Measurements from ENCODE around the gene ZBTB44. TPM values are rescaled to one million over a fixed set of nuclear protein-coding genes. Genes with fewer than 3 reads are reported as not detected.

Gene ZBTB44
- total and polyA plus RNA-seq, 4 donors = 4.7 to 33.9 (median 17.0) TPM

DNA sequence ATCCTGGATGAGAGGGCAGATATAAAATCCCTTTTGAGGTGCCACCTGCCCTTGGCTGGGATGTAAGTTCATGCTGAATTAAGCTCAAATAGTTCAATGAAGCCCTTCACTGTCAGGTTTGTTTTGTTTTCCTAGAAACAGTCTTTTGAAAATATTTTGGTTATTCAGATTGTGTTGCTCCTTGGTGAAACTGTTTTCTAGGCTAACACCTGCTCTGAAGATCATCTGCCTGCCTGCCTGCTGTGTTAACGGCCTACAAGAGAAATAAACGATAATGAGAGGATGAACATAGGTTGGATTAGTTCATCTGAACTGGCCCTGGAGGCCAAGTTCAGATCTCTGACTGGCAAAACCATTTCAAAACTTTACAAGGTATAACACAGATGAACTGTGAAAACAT is 67.4 kb downstream of the ZBTB44 start:
- Histone ChIP-seq H3K9me3 (ENCODE audit: control insufficient read depth in 4 of 4, low read length in 3 of 4) (no peaks in the 10 kb centered on the region), H3K27me3 (ENCODE audit: control insufficient read depth in 4 of 4, insufficient read depth in 4 of 4, low read length in 3 of 4) (no peaks in the 10 kb centered on the region), H3K27ac (ENCODE audit: low read depth in 1 of 2, low read length in 2 of 2) (no peak overlapping the region), H3K4me1 (ENCODE audit: control insufficient read depth in 4 of 4, insufficient read depth in 4 of 4, low read length in 3 of 4) (peaks cover 0 to 16% (median 13%) of the 10 kb centered on the region in 4 donors), H3K36me3 (ENCODE audit: control insufficient read depth in 4 of 4, insufficient read depth in 3 of 4, low read depth in 1 of 4, low read length in 3 of 4) (no peaks in the 10 kb centered on the region), H3K4me3 (ENCODE audit: low read depth in 1 of 3, low read length in 3 of 3) (no peak overlapping the region), H3K9ac (ENCODE audit: low read depth in 1 of 2, low read length in 2 of 2) (no peak overlapping the region)
- TF ChIP-seq, protein P1, sequence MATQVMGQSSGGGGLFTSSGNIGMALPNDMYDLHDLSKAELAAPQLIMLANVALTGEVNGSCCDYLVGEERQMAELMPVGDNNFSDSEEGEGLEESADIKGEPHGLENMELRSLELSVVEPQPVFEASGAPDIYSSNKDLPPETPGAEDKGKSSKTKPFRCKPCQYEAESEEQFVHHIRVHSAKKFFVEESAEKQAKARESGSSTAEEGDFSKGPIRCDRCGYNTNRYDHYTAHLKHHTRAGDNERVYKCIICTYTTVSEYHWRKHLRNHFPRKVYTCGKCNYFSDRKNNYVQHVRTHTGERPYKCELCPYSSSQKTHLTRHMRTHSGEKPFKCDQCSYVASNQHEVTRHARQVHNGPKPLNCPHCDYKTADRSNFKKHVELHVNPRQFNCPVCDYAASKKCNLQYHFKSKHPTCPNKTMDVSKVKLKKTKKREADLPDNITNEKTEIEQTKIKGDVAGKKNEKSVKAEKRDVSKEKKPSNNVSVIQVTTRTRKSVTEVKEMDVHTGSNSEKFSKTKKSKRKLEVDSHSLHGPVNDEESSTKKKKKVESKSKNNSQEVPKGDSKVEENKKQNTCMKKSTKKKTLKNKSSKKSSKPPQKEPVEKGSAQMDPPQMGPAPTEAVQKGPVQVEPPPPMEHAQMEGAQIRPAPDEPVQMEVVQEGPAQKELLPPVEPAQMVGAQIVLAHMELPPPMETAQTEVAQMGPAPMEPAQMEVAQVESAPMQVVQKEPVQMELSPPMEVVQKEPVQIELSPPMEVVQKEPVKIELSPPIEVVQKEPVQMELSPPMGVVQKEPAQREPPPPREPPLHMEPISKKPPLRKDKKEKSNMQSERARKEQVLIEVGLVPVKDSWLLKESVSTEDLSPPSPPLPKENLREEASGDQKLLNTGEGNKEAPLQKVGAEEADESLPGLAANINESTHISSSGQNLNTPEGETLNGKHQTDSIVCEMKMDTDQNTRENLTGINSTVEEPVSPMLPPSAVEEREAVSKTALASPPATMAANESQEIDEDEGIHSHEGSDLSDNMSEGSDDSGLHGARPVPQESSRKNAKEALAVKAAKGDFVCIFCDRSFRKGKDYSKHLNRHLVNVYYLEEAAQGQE (IDR thresholded peaks at IDR 0.05) = no peak
- TF ChIP-seq EGR1 (IDR thresholded peaks at IDR 0.05; ENCODE audit: low read depth in 2 of 2) (no peak), HNF4G (IDR thresholded peaks at IDR 0.05) (no peak), HNF4A (conservative IDR thresholded peaks at IDR 0.05) (no peak), YY1 (IDR thresholded peaks at IDR 0.05) (no peak), GABPA (IDR thresholded peaks at IDR 0.05 in 1 of 2, conservative IDR thresholded peaks at IDR 0.05 in 1 of 2) (no peak), JUND (IDR thresholded peaks at IDR 0.05) (no peak), FOXA1 (IDR thresholded peaks at IDR 0.05) (no peak), RAD21 (IDR thresholded peaks at IDR 0.05) (no peak), RXRA (IDR thresholded peaks at IDR 0.05) (no peak), FOXA2 (IDR thresholded peaks at IDR 0.05) (no peak)
- TF ChIP-seq, protein P2, sequence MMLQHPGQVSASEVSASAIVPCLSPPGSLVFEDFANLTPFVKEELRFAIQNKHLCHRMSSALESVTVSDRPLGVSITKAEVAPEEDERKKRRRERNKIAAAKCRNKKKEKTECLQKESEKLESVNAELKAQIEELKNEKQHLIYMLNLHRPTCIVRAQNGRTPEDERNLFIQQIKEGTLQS (IDR thresholded peaks at IDR 0.05) = no peak
- TF ChIP-seq, protein P3, sequence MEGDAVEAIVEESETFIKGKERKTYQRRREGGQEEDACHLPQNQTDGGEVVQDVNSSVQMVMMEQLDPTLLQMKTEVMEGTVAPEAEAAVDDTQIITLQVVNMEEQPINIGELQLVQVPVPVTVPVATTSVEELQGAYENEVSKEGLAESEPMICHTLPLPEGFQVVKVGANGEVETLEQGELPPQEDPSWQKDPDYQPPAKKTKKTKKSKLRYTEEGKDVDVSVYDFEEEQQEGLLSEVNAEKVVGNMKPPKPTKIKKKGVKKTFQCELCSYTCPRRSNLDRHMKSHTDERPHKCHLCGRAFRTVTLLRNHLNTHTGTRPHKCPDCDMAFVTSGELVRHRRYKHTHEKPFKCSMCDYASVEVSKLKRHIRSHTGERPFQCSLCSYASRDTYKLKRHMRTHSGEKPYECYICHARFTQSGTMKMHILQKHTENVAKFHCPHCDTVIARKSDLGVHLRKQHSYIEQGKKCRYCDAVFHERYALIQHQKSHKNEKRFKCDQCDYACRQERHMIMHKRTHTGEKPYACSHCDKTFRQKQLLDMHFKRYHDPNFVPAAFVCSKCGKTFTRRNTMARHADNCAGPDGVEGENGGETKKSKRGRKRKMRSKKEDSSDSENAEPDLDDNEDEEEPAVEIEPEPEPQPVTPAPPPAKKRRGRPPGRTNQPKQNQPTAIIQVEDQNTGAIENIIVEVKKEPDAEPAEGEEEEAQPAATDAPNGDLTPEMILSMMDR (IDR thresholded peaks at IDR 0.05; ENCODE audit: low read depth, low read length, missing input control) = no peak
- TF ChIP-seq, protein P4, sequence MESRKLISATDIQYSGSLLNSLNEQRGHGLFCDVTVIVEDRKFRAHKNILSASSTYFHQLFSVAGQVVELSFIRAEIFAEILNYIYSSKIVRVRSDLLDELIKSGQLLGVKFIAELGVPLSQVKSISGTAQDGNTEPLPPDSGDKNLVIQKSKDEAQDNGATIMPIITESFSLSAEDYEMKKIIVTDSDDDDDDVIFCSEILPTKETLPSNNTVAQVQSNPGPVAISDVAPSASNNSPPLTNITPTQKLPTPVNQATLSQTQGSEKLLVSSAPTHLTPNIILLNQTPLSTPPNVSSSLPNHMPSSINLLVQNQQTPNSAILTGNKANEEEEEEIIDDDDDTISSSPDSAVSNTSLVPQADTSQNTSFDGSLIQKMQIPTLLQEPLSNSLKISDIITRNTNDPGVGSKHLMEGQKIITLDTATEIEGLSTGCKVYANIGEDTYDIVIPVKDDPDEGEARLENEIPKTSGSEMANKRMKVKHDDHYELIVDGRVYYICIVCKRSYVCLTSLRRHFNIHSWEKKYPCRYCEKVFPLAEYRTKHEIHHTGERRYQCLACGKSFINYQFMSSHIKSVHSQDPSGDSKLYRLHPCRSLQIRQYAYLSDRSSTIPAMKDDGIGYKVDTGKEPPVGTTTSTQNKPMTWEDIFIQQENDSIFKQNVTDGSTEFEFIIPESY (IDR thresholded peaks at IDR 0.05) = no peak
- DNase-seq (ENCODE audit: low spot score) = no peak
- WGBS = 88% methylated on average over 2 of the region's 2 CpGs

DNA sequence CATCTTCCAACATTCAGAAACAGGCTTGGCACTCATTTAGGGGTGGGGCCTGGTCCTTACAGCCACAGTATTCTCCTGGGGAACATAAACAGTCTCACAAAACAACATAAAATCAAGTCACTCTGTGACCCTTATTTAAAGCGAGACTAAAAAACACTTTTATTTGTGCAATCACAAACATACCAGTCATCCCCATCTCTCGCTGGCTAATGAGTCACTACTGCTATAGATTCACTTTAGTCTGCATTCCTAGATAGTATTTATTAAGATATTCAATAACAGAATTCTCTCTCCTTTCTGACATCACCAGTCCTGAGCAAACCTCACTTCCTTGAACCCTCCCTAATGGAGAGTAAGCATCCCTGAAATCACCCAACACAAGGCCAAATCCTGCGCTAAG is 68.0 kb downstream of the ZBTB44 start:
- H3K27me3 ChIP-seq (ENCODE audit: control insufficient read depth in 4 of 4, insufficient read depth in 4 of 4, low read length in 3 of 4) = no peaks in the 10 kb centered on the region
- no peak overlapping the region for H3K27ac ChIP-seq (ENCODE audit: low read depth in 1 of 2, low read length in 2 of 2)
- no peak overlapping the region for H3K4me3 ChIP-seq (ENCODE audit: low read depth in 1 of 3, low read length in 3 of 3)
- H3K9ac ChIP-seq (ENCODE audit: low read depth in 1 of 2, low read length in 2 of 2) = no peak overlapping the region
- DNase-seq (ENCODE audit: low spot score) = no peak
- no peaks in the 10 kb centered on the region for H3K9me3 ChIP-seq (ENCODE audit: control insufficient read depth in 4 of 4, low read length in 3 of 4)
- WGBS = 94% methylated on average over 3 of the region's 3 CpGs
- H3K4me1 ChIP-seq (ENCODE audit: control insufficient read depth in 4 of 4, insufficient read depth in 4 of 4, low read length in 3 of 4) = peaks cover 0 to 21% (median 16%) of the 10 kb centered on the region in 4 donors
- TF ChIP-seq EGR1 (IDR thresholded peaks at IDR 0.05; ENCODE audit: low read depth in 2 of 2) = no peak
- TF ChIP-seq GABPA (IDR thresholded peaks at IDR 0.05 in 1 of 2, conservative IDR thresholded peaks at IDR 0.05 in 1 of 2) = no peak
- TF ChIP-seq RXRA (IDR thresholded peaks at IDR 0.05) = no peak
- TF ChIP-seq, protein P3 (IDR thresholded peaks at IDR 0.05; ENCODE audit: low read depth, low read length, missing input control) = no peak
- TF ChIP-seq SP1 (IDR thresholded peaks at IDR 0.05) = no peak
- TF ChIP-seq NR2F2 (IDR thresholded peaks at IDR 0.05) = no peak
- TF ChIP-seq HNF4G (IDR thresholded peaks at IDR 0.05) = no peak
- no peak for TF ChIP-seq TAF1 (conservative IDR thresholded peaks at IDR 0.05)
- TF ChIP-seq, protein P5, sequence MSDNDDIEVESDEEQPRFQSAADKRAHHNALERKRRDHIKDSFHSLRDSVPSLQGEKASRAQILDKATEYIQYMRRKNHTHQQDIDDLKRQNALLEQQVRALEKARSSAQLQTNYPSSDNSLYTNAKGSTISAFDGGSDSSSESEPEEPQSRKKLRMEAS (IDR thresholded peaks at IDR 0.05) = no peak
- TF ChIP-seq, protein P4 (IDR thresholded peaks at IDR 0.05) = no peak
- TF ChIP-seq FOXA2 (IDR thresholded peaks at IDR 0.05) = no peak
- H3K36me3 ChIP-seq (ENCODE audit: control insufficient read depth in 4 of 4, insufficient read depth in 3 of 4, low read depth in 1 of 4, low read length in 3 of 4) = no peaks in the 10 kb centered on the region
